SK-N-SH (cell line): ENCODE measurements around the gene HBG2. TPM values are rescaled to one million over a fixed set of nuclear protein-coding genes. Genes with fewer than 3 reads are reported as not detected.

ENCODE experiments used
- CTCF ChIA-PET: fragments of 300-600, 350-600 bp; formaldehyde crosslinking; extraction: SDS; loops from one replicate; lab custom pipeline; 2021; lab: Yijun Ruan, JAX
- POLR2A ChIA-PET: fragments of 350-600 bp; sonication (Branson Sonifier 250); formaldehyde crosslinking; extraction: SDS; loops from one replicate; lab custom pipeline; 2020; ENCODE audit warnings: antibody characterized with exemption, inconsistent platforms; lab: Yijun Ruan, JAX
- DNase-seq: peaks from one replicate; pipeline ENCODE4 v3.0.0; 2012
- H2AFZ ChIP-seq: fragments of 200-600 bp; sonication (generic); 2 replicates; pipeline ENCODE4 v1.8.1; 2016; ENCODE audit warnings: antibody characterized with exemption, mild to moderate bottlenecking, low read depth
- H3F3A ChIP-seq: fragments of 200-600 bp; sonication (generic); replicated peaks from 2 replicates; pipeline ENCODE3; 2016; ENCODE audit warnings: antibody characterized with exemption, mild to moderate bottlenecking; ENCODE audit not compliant: insufficient read depth
- H3K27ac ChIP-seq, 2 experiments: fragments of 200-500 bp in 1 of 2; fragments of 200-600 bp in 1 of 2; sonication (Bioruptor generic) in 1 of 2; sonication (generic), shearing (Covaris generic) in 1 of 2; 2 replicates each; pipeline versions ENCODE4 v1.5.1 to v1.6.1; 2014 to 2016; ENCODE audit warnings: low read depth in 2 of 2, inconsistent platforms in 1 of 2, low read length in 1 of 2, mild to moderate bottlenecking in 1 of 2, mixed read lengths in 1 of 2
- H3K27me3 ChIP-seq: fragments of 200-600 bp; sonication (generic), shearing (Covaris generic); 2 replicates; pipeline ENCODE4 v1.6.1; 2016; ENCODE audit warnings: mixed run types; ENCODE audit not compliant: insufficient read depth
- H3K36me3 ChIP-seq, 2 experiments: fragments of 200-500 bp in 1 of 2; fragments of 200-600 bp in 1 of 2; sonication (Bioruptor generic) in 1 of 2; sonication (generic) in 1 of 2; replicated peaks in 1 of 2; 2 replicates each; pipeline versions ENCODE3 to v1.5.1; 2014 to 2016; ENCODE audit warnings: low read length in 1 of 2, mild to moderate bottlenecking in 1 of 2; ENCODE audit not compliant: insufficient read depth in 2 of 2, control insufficient read depth in 1 of 2
- H3K4me1 ChIP-seq, 2 experiments: fragments of 200-500 bp in 1 of 2; fragments of 200-600 bp in 1 of 2; sonication (Bioruptor generic) in 1 of 2; sonication (generic), shearing (Covaris generic) in 1 of 2; 2 replicates each; pipeline versions ENCODE4 v1.5.1 to v1.6.1; 2014 to 2016; ENCODE audit warnings: low read depth in 1 of 2, low read length in 1 of 2, mixed run types in 1 of 2; ENCODE audit not compliant: insufficient read depth in 2 of 2, control insufficient read depth in 1 of 2
- H3K4me2 ChIP-seq: fragments of 200-600 bp; sonication (generic), shearing (Covaris generic); 2 replicates; pipeline ENCODE4 v1.6.1; 2017; ENCODE audit warnings: mixed run types
- H3K4me3 ChIP-seq, 2 experiments: fragments of 200-500 bp in 1 of 2; fragments of 200-600 bp in 1 of 2; sonication (Bioruptor generic) in 1 of 2; sonication (generic), shearing (Covaris generic) in 1 of 2; 2 replicates each; pipeline versions ENCODE4 v1.5.1 to v1.8.1; 2014 to 2016; ENCODE audit warnings: low read depth in 2 of 2, inconsistent platforms in 1 of 2, low read length in 1 of 2, mild to moderate bottlenecking in 1 of 2, mixed read lengths in 1 of 2, moderate library complexity in 1 of 2
- H3K79me2 ChIP-seq: fragments of 200-600 bp; sonication (generic); 2 replicates; pipeline ENCODE4 v1.8.1; 2017; ENCODE audit warnings: mild to moderate bottlenecking; ENCODE audit not compliant: insufficient read depth
- H3K9ac ChIP-seq: fragments of 200-600 bp; sonication (generic); 2 replicates; pipeline ENCODE4 v1.6.1; 2017; ENCODE audit warnings: mixed run types
- H3K9me2 ChIP-seq: fragments of 200-600 bp; sonication (generic); 2 replicates; pipeline ENCODE4 v1.6.1; 2017; ENCODE audit warnings: mixed run types
- H3K9me3 ChIP-seq: fragments of 200-600 bp; sonication (generic); 2 replicates; pipeline ENCODE4 v1.6.1; 2017; ENCODE audit warnings: mixed run types, mild to moderate bottlenecking, moderate library complexity
- H4K20me1 ChIP-seq: fragments of 200-600 bp; sonication (generic); 2 replicates; pipeline ENCODE4 v1.6.1; 2017; ENCODE audit warnings: mild to moderate bottlenecking, mixed run types; ENCODE audit not compliant: insufficient read depth
- CHD2 ChIP-seq: fragments of 150-350 bp; IDR thresholded peaks from 2 replicates; pipeline ENCODE4 v1.6.1; 2018; ENCODE audit warnings: low read length; ENCODE audit not compliant: partially characterized antibody
- EP300 ChIP-seq, 2 experiments: IDR thresholded peaks; 2 replicates each; pipeline versions ENCODE4 v1.4.0 to v1.6.1; 2012; ENCODE audit warnings: borderline replicate concordance in 1 of 2, low read depth in 1 of 2, low read length in 1 of 2
- FOSL2 ChIP-seq: IDR thresholded peaks from 2 replicates; pipeline ENCODE4 v1.4.0; 2012; ENCODE audit warnings: low read depth, mild to moderate bottlenecking, moderate library complexity, borderline replicate concordance
- FOXJ3 ChIP-seq: sonication (generic); formaldehyde crosslinking; IDR thresholded peaks from 2 replicates; pipeline ENCODE4 v1.5.1; 2020; ENCODE audit warnings: mild to moderate bottlenecking, missing genetic modification reagents
- FOXM1 ChIP-seq: IDR thresholded peaks from 2 replicates; pipeline ENCODE4 v1.4.0; 2012; ENCODE audit warnings: low read depth, mild to moderate bottlenecking
- GABPA ChIP-seq: IDR thresholded peaks from 2 replicates; pipeline ENCODE4 v1.4.0; 2012; ENCODE audit warnings: low read depth, mild to moderate bottlenecking
- MEF2A ChIP-seq: IDR thresholded peaks from 2 replicates; pipeline ENCODE4 v1.4.0; 2012; ENCODE audit warnings: low read depth, borderline replicate concordance
- MXI1 ChIP-seq: IDR thresholded peaks from 2 replicates; pipeline ENCODE4 v1.6.1; 2012; ENCODE audit warnings: mild to moderate bottlenecking, low read depth, low read length, improper control_type of control experiment
- NRF1 ChIP-seq: IDR thresholded peaks from 2 replicates; pipeline ENCODE4 v1.6.1; 2012; ENCODE audit warnings: low read depth, mild to moderate bottlenecking, low read length
- RAD21 ChIP-seq: IDR thresholded peaks from 2 replicates; pipeline ENCODE4 v1.6.1; 2012; ENCODE audit warnings: mild to moderate bottlenecking, low read length
- RCOR1 ChIP-seq: fragments of 150-350 bp; IDR thresholded peaks from 2 replicates; pipeline ENCODE4 v1.6.1; 2017; ENCODE audit warnings: antibody characterized with exemption, low read length
- RFX5 ChIP-seq: IDR thresholded peaks from 2 replicates; pipeline ENCODE4 v1.6.1; 2012; ENCODE audit warnings: mild to moderate bottlenecking, improper control_type of control experiment, low read length
- RXRA ChIP-seq: IDR thresholded peaks from 2 replicates; pipeline ENCODE4 v1.4.0; 2012; ENCODE audit warnings: low read depth, mild to moderate bottlenecking, borderline replicate concordance
- SIN3A ChIP-seq: IDR thresholded peaks from 2 replicates; pipeline ENCODE4 v1.6.1; 2012; ENCODE audit warnings: low read depth, mild to moderate bottlenecking, low read length, moderate library complexity, borderline replicate concordance
- YY1 ChIP-seq: IDR thresholded peaks from 2 replicates; pipeline ENCODE4 v1.4.0; 2012; ENCODE audit warnings: low read depth, mild to moderate bottlenecking
- WGBS: methylation state at CpG from one replicate; pipeline ENCODE4 v1.1.6; 2017; ENCODE audit warnings: low lambda C conversion rate; 5-methylcytosine and 5-hydroxymethylcytosine counted together
- polyA plus RNA-seq, 3 experiments: library from polyadenylated mRNA; depleted of rRNA; stranded (reverse); fragments of >200 nt; gene quantifications; 2 replicates each; pipeline ENCODE4 v1.2.3, GENCODE V29; 2012
- TF ChIP-seq, protein P1 (sequence below): fragments of 150-350 bp; IDR thresholded peaks from 2 replicates; pipeline ENCODE4 v1.6.1; 2017; ENCODE audit warnings: antibody characterized with exemption, low read length, low read depth, borderline replicate concordance
- TF ChIP-seq, protein P2 (sequence below): IDR thresholded peaks from 2 replicates; pipeline ENCODE4 v1.4.0; 2012; ENCODE audit warnings: low read depth
- TF ChIP-seq, protein P3 (sequence below): IDR thresholded peaks from 2 replicates; pipeline ENCODE4 v1.4.0; 2012; ENCODE audit warnings: low read depth, borderline replicate concordance
- TF ChIP-seq, protein P4 (sequence below): IDR thresholded peaks from 2 replicates; pipeline ENCODE4 v1.4.0; 2012; ENCODE audit warnings: low read depth, borderline replicate concordance
- TF ChIP-seq, protein P5 (sequence below): IDR thresholded peaks from 2 replicates; pipeline ENCODE4; 2012
- TF ChIP-seq, protein P6 (sequence below): fragments of 150-350 bp; IDR thresholded peaks from 2 replicates; pipeline ENCODE4 v1.6.1; 2016; ENCODE audit warnings: mild to moderate bottlenecking, low read depth, low read length

The HBG2 gene
- polyA plus RNA-seq, 1 of the 3 experiments (the other 2 are of a cell fraction): 0.33 TPM

DNA sequence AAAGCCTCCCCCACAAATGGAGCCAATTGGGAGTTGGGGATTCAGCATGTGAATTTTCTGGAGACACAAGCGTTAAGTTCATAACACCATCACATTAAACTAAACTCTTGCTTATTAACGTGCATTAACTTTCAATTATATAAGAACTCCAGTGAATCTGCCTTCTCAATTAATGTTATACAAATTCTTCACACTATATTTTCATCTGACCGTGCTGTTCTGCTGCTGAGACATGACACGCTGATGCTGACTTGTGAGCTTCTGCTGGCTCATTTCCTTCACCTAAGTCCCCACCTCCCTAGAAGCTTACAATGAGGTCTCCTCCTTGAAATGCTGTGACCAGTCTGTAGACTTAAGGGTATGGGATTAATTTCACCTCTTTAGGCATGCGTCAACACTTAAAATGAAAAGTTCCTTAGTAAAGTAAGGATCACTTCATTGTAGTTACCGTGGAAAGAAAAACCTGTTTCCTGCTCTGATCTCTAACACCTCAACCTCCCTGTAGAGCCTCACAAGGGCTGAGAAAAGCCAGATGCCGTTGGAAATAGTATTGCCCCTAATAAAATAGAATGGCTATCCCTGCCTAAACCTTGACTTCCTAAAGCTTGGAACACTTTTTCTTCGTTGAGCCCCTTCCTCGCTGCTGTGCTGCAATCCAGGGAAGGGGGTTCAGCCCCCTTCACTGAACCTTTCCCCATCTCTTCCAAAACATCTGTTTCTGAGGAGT lies 2.2 kb downstream of the HBG2 start:
- Histone ChIP-seq H2AFZ (no peak overlapping the region), H3K36me3 (no peaks in the 10 kb centered on the region), H4K20me1 (no peaks in the 10 kb centered on the region), H3K27ac (no peak overlapping the region), H3K79me2 (no peaks in the 10 kb centered on the region), H3K4me2 (no peak overlapping the region), H3K9me2 (no peaks in the 10 kb centered on the region), H3F3A (no peaks in the 10 kb centered on the region), H3K9ac (no peak overlapping the region), H3K27me3 (no peaks in the 10 kb centered on the region; the same call in 1 of the 2 replicates), H3K4me3 (no peak overlapping the region), H3K4me1 (no peaks in the 10 kb centered on the region), H3K9me3 (no peaks in the 10 kb centered on the region)
- no peak for DNase-seq
- 3% methylated on average over 9 of the region's 9 CpGs for WGBS
- POLR2A ChIA-PET: no interaction called here
- TF ChIP-seq, protein P1, sequence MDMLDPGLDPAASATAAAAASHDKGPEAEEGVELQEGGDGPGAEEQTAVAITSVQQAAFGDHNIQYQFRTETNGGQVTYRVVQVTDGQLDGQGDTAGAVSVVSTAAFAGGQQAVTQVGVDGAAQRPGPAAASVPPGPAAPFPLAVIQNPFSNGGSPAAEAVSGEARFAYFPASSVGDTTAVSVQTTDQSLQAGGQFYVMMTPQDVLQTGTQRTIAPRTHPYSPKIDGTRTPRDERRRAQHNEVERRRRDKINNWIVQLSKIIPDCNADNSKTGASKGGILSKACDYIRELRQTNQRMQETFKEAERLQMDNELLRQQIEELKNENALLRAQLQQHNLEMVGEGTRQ: no peak
- no peak for TF ChIP-seq RCOR1
- TF ChIP-seq RFX5: no peak
- TF ChIP-seq RXRA: no peak
- CTCF ChIA-PET: interaction anchor here (0.6 kb wide), 1 partner anchor 286 kb away, joined by 3 read pairs; no protein-coding TSS in a partner anchor

DNA sequence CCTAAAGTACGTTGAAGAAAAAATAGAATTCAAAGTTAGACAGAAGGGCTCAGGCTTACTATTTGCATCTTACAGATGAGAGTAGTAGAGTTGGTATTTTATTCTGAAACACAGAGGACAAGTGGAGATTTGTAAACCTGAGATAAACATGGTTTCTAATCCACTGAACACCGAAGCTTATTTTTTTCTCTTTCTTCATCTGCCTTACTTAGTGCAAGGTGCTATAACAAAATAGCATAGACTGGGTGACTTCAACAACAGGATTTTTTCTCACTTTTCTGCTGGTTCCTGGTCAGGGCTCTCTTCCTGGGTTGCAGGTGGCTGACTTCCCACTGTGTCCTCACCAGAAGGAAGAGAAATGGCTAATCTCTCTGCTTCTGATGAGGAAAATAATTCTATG lies 2.8 kb downstream of the HBG2 start:
- POLR2A ChIA-PET: no interaction called here
- no peaks in the 10 kb centered on the region for H4K20me1 ChIP-seq
- no peak overlapping the region for H3K4me3 ChIP-seq
- H3K9ac ChIP-seq: no peak overlapping the region
- no peaks in the 10 kb centered on the region for H3F3A ChIP-seq
- no peak overlapping the region for H3K4me2 ChIP-seq
- no peaks in the 10 kb centered on the region for H3K36me3 ChIP-seq
- no peak for TF ChIP-seq RXRA
- TF ChIP-seq, protein P2, sequence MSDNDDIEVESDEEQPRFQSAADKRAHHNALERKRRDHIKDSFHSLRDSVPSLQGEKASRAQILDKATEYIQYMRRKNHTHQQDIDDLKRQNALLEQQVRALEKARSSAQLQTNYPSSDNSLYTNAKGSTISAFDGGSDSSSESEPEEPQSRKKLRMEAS: no peak
- TF ChIP-seq, protein P3, sequence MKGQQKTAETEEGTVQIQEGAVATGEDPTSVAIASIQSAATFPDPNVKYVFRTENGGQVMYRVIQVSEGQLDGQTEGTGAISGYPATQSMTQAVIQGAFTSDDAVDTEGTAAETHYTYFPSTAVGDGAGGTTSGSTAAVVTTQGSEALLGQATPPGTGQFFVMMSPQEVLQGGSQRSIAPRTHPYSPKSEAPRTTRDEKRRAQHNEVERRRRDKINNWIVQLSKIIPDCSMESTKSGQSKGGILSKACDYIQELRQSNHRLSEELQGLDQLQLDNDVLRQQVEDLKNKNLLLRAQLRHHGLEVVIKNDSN: no peak
- TF ChIP-seq CHD2: no peak
- TF ChIP-seq, protein P4, sequence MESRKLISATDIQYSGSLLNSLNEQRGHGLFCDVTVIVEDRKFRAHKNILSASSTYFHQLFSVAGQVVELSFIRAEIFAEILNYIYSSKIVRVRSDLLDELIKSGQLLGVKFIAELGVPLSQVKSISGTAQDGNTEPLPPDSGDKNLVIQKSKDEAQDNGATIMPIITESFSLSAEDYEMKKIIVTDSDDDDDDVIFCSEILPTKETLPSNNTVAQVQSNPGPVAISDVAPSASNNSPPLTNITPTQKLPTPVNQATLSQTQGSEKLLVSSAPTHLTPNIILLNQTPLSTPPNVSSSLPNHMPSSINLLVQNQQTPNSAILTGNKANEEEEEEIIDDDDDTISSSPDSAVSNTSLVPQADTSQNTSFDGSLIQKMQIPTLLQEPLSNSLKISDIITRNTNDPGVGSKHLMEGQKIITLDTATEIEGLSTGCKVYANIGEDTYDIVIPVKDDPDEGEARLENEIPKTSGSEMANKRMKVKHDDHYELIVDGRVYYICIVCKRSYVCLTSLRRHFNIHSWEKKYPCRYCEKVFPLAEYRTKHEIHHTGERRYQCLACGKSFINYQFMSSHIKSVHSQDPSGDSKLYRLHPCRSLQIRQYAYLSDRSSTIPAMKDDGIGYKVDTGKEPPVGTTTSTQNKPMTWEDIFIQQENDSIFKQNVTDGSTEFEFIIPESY: no peak
- TF ChIP-seq GABPA: no peak
- no peak for TF ChIP-seq RCOR1
- TF ChIP-seq, protein P5, sequence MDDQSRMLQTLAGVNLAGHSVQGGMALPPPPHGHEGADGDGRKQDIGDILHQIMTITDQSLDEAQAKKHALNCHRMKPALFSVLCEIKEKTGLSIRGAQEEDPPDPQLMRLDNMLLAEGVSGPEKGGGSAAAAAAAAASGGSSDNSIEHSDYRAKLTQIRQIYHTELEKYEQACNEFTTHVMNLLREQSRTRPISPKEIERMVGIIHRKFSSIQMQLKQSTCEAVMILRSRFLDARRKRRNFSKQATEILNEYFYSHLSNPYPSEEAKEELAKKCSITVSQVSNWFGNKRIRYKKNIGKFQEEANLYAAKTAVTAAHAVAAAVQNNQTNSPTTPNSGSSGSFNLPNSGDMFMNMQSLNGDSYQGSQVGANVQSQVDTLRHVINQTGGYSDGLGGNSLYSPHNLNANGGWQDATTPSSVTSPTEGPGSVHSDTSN: no peak
- no peak for TF ChIP-seq FOXM1
- no peak for TF ChIP-seq MXI1
- no peak for TF ChIP-seq RFX5
- no peak for TF ChIP-seq EP300 (IDR thresholded peaks at IDR 0.05; ENCODE audit: borderline replicate concordance in 1 of 2, low read depth in 1 of 2, low read length in 1 of 2)
- TF ChIP-seq, protein P6, sequence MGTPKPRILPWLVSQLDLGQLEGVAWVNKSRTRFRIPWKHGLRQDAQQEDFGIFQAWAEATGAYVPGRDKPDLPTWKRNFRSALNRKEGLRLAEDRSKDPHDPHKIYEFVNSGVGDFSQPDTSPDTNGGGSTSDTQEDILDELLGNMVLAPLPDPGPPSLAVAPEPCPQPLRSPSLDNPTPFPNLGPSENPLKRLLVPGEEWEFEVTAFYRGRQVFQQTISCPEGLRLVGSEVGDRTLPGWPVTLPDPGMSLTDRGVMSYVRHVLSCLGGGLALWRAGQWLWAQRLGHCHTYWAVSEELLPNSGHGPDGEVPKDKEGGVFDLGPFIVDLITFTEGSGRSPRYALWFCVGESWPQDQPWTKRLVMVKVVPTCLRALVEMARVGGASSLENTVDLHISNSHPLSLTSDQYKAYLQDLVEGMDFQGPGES: no peak
- TF ChIP-seq MEF2A: no peak
- TF ChIP-seq FOSL2: no peak
- no peak for TF ChIP-seq FOXJ3
- no peak for TF ChIP-seq YY1
- TF ChIP-seq SIN3A: no peak
- TF ChIP-seq RAD21: no peak
- TF ChIP-seq NRF1: no peak
- no peak for DNase-seq
- no peak overlapping the region for H3K27ac ChIP-seq
- no peaks in the 10 kb centered on the region; the same call in 1 of the 2 replicates for H3K27me3 ChIP-seq
- no peak overlapping the region for H2AFZ ChIP-seq
- 1% methylated on average over 2 of the region's 2 CpGs for WGBS
- no peaks in the 10 kb centered on the region for H3K9me3 ChIP-seq
- CTCF ChIA-PET: no interaction called here
- H3K4me1 ChIP-seq: no peaks in the 10 kb centered on the region
- no peaks in the 10 kb centered on the region for H3K9me2 ChIP-seq
- H3K79me2 ChIP-seq: no peaks in the 10 kb centered on the region
